Small intestine (tissue), 7 donors: ENCODE results near the gene FLCN. TPM values are rescaled to one million over a fixed set of nuclear protein-coding genes. Genes with fewer than 3 reads are reported as not detected.

Source experiments
- DNase-seq, 2 donors: peaks; one replicate each; pipeline versions ENCODE4 v3.0.0 to v3.0.0-alpha.2; 2013
- FAIRE-seq: peaks from 2 replicates; lab custom pipeline; 2012; peaks lifted over from hg19 to GRCh38; lab: Jason Lieb, UNC
- H3K27ac ChIP-seq, 3 donors: one replicate each; pipeline ENCODE4 v1.5.1; 2013; ENCODE audit warnings: low read length in 2 of 3, mild to moderate bottlenecking in 2 of 3, control low read depth in 1 of 3, inconsistent platforms in 1 of 3, low read depth in 1 of 3, moderate library complexity in 1 of 3
- H3K27me3 ChIP-seq, 3 donors: one replicate each; pipeline ENCODE4 v1.6.1; 2013; ENCODE audit warnings: low read length in 3 of 3, inconsistent platforms in 1 of 3; ENCODE audit not compliant: control insufficient read depth in 3 of 3, insufficient read depth in 3 of 3
- H3K36me3 ChIP-seq, 3 donors: one replicate each; pipeline ENCODE4 v1.6.1; 2013; ENCODE audit warnings: low read length in 3 of 3, inconsistent platforms in 1 of 3, low read depth in 1 of 3, mild to moderate bottlenecking in 1 of 3, moderate library complexity in 1 of 3; ENCODE audit not compliant: control insufficient read depth in 3 of 3, insufficient read depth in 2 of 3
- H3K4me1 ChIP-seq, 3 donors: one replicate each; pipeline ENCODE4 v1.6.1; 2013; ENCODE audit warnings: low read length in 2 of 3, inconsistent platforms in 1 of 3, low read depth in 1 of 3, mild to moderate bottlenecking in 1 of 3, moderate library complexity in 1 of 3; ENCODE audit not compliant: control insufficient read depth in 3 of 3, insufficient read depth in 2 of 3
- H3K4me3 ChIP-seq, 3 donors: one replicate each; pipeline ENCODE4 v1.5.1; 2013; ENCODE audit warnings: low read length in 3 of 3, control low read depth in 1 of 3, inconsistent platforms in 1 of 3, low read depth in 1 of 3, mild to moderate bottlenecking in 1 of 3, moderate library complexity in 1 of 3
- H3K9me3 ChIP-seq, 2 donors: one replicate each; pipeline ENCODE4 v1.6.1; 2013; ENCODE audit warnings: low read depth in 1 of 2, low read length in 1 of 2; ENCODE audit not compliant: control insufficient read depth in 2 of 2, insufficient read depth in 1 of 2
- WGBS, 3 donors: extraction: QIAGEN DNeasy Blood & Tissue Kit; methylation state at CpG; one replicate each; pipeline ENCODE4 v1.1.7; 2013; 5-methylcytosine and 5-hydroxymethylcytosine counted together
- polyA plus RNA-seq, 4 donors: library from polyadenylated mRNA; stranded (reverse) in 3 of 4; unstranded in 1 of 4; fragments of 200-250 nt in 3 of 4; fragments of 120-200 nt in 1 of 4; gene quantifications; one replicate each; pipeline versions ENCODE4 v1.2.1 to v1.2.3, GENCODE V29; 2013
- donor health status: healthy with polysubstance abuse.
- donor health status: control.
- donor health status: control.
- donor health status: Bipolar disorder and iron deficiency.
- donor health status: healthy.

FLCN gene
- polyA plus RNA-seq, 4 donors = 17.5 to 119 (median 37.9) TPM

- Histone ChIP-seq H3K27ac (no peak overlapping the region), H3K36me3 (peaks cover 14 to 93% (median 51%) of the 10 kb centered on the region in 3 donors), H3K4me3 (no peak overlapping the region), H3K27me3 (no peaks in the 10 kb centered on the region), H3K9me3 (no peaks in the 10 kb centered on the region), H3K4me1 (no peaks in the 10 kb centered on the region)
- 95 to 99% (median 95%) methylated on average over 25 of the region's 25 CpGs for WGBS, 3 donors
- FAIRE-seq = no peak
- no peak for DNase-seq
Measured at GRCh38 chr17:17164156-17164555, 72.8 kb downstream of the FLCN start.

Other genes starting within 250 kb of the FLCN start
- 100 to 1,000 TPM in 3 of 4 donors, 10 to 100 TPM in 1; 98.9 to 233 (median 190) TPM for gene MPRIP, start 194.7 kb downstream of the FLCN start, polyA plus RNA-seq
- 1 to 10 TPM; 1.4 to 5.2 (median 1.6) TPM for gene PLD6, start 30.8 kb downstream of the FLCN start, polyA plus RNA-seq
- 10 to 100 TPM; 42.9 to 58.9 (median 48.0) TPM for gene COPS3, start 44.1 kb upstream of the FLCN start, polyA plus RNA-seq
- gene NT5M, start 66.2 kb upstream of the FLCN start, polyA plus RNA-seq = 1 to 10 TPM in 2 of 4 donors, under 1 TPM in 1, not detected in 1; 0.54 to 2.1 (median 1.6) TPM
- 10 to 100 TPM; 11.6 to 18.6 (median 16.9) TPM for gene MED9, start 239.8 kb upstream of the FLCN start, polyA plus RNA-seq